Activated naive CD8-positive, alpha-beta T cell treated with anti-CD3 and anti-CD28 coated beads, Interleukin-2, amount 10 ng/mL, durations not matched to agents 7 days and 5 days (primary cell): ENCODE data around the gene ARIH2. TPM values are rescaled to one million over a fixed set of nuclear protein-coding genes. Genes with fewer than 3 reads are reported as not detected.

Experiments
- ATAC-seq: fragments of 150-1000 bp; cut with Tn5 transposase; one replicate; pipeline ENCODE4 v1.10.0; 2021; ENCODE audit warnings: low read depth, moderate library complexity
- POLR2A ChIA-PET: fragments of 350-600 bp; sonication (Branson Sonifier 250); formaldehyde crosslinking; loops from one replicate; lab custom pipeline; 2021; ENCODE audit warnings: antibody characterized with exemption; lab: Charles Lee
- DNase-seq: peaks from one replicate; pipeline ENCODE4 v3.0.0; 2021
- H3K27ac Mint-ChIP-seq: one replicate; pipeline ENCODE4 v1.8.0; 2022; ENCODE audit warnings: mild to moderate bottlenecking, mixed read lengths
- H3K27me3 Mint-ChIP-seq: one replicate; pipeline ENCODE4 v1.8.0; 2022; ENCODE audit warnings: mild to moderate bottlenecking, moderate library complexity, mixed read lengths
- H3K36me3 Mint-ChIP-seq: one replicate; pipeline ENCODE4 v1.8.0; 2021; ENCODE audit warnings: mild to moderate bottlenecking, mixed read lengths
- H3K4me1 Mint-ChIP-seq: one replicate; pipeline ENCODE4 v1.8.0; 2021; ENCODE audit warnings: mixed read lengths
- H3K4me3 Mint-ChIP-seq: one replicate; pipeline ENCODE4 v1.8.0; 2022; ENCODE audit warnings: mild to moderate bottlenecking, moderate library complexity, mixed read lengths
- H3K9me3 Mint-ChIP-seq: one replicate; pipeline ENCODE4 v1.8.0; 2021; ENCODE audit warnings: mixed read lengths
- total RNA-seq, 2 experiments: library from RNA; stranded (reverse); gene quantifications; one replicate each; pipeline ENCODE4 v1.2.3, GENCODE V29; 2021

Gene ARIH2
- total RNA-seq, 2 experiments from 2014 or later = 108 to 118 TPM

DNA sequence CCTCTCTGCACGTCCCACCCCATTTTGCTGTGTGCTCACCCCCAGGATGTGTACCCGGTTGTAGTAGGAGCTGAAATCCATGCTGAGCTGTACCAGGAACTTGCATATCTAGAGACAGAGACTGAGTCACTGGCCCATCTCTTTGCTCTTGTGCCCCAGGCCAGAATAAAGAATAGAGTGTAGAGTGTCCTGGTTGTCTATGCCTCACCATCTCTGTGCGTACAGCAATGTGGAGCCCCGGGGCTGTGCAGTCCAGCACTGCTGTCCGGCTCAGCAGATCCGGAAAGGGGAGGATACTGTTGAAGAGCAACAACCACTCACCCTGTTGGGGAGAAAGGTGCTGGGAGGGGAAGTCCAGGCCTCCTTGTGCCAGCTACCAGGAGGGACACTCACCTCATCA, 97.1 kb downstream of the ARIH2 start:
- POLR2A ChIA-PET = interaction anchor here (2.7 to 10.1 kb wide), 3 partner anchors 9 to 26 kb away, joined by 20 to 244 read pairs (median 129); partner anchors contain the start of genes IMPDH2, P4HTM and WDR6
- Mint-ChIP-seq H3K4me3 (no peak overlapping the region), H3K27me3 (no peaks in the 10 kb centered on the region), H3K4me1 (peaks cover 16% of the 10 kb centered on the region), H3K27ac (no peak overlapping the region), H3K36me3 (peaks cover 5% of the 10 kb centered on the region), H3K9me3 (no peaks in the 10 kb centered on the region)
- ATAC-seq (no peak), DNase-seq (no peak)

DNA sequence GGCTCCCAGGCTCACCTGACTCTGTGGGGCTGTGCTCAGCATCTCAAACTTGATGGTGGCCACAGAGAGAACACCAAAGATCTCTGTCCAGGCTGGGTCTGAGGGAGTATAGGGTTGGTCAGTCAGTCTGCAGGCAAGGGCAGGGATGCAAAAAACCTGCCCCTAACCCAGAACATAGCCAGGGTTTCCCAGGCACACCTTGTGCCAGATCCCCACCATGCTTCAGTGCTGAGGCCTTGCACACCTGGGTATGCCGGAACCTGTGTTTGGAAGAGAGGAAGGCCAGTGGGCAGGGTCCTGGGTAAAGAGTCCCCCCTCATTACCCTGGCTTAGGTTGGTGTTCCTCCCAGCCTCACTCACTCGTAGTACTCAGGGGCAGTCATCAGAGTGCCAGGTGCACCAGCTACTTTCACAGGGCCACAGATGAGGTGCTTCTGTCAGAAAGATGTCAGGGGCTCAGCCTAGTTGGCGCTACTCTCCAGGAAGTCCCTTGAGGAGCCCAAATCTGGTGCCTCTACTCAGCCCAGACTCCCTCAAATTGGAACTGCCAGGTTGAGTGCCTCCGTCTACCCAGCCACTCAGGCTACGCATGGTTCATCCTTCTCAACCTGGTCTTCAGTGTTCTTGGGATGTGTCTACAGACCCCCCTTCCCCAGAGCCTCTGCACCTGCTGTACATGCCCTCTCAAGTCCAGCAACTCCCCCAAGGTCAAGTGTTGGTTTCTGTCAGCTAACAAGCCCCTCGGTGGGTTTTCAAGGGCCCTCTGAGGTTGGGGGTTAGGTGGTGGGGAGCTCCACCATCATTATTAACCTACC, 98.0 kb downstream of the ARIH2 start:
- Mint-ChIP-seq H3K36me3 (peaks cover 5% of the 10 kb centered on the region), H3K4me1 (peaks cover 16% of the 10 kb centered on the region), H3K9me3 (no peaks in the 10 kb centered on the region), H3K27me3 (no peaks in the 10 kb centered on the region), H3K4me3 (no peak overlapping the region), H3K27ac (peak overlapping the region; percentile 67)
- POLR2A ChIA-PET = interaction anchor here (1.2 to 10.1 kb wide), 7 partner anchors 9 to 98 kb away, joined by 3 to 244 read pairs (median 20); partner anchors contain the start of genes ARIH2, IMPDH2, P4HTM and QRICH1
- DNase-seq (no peak), ATAC-seq (no peak)

DNA sequence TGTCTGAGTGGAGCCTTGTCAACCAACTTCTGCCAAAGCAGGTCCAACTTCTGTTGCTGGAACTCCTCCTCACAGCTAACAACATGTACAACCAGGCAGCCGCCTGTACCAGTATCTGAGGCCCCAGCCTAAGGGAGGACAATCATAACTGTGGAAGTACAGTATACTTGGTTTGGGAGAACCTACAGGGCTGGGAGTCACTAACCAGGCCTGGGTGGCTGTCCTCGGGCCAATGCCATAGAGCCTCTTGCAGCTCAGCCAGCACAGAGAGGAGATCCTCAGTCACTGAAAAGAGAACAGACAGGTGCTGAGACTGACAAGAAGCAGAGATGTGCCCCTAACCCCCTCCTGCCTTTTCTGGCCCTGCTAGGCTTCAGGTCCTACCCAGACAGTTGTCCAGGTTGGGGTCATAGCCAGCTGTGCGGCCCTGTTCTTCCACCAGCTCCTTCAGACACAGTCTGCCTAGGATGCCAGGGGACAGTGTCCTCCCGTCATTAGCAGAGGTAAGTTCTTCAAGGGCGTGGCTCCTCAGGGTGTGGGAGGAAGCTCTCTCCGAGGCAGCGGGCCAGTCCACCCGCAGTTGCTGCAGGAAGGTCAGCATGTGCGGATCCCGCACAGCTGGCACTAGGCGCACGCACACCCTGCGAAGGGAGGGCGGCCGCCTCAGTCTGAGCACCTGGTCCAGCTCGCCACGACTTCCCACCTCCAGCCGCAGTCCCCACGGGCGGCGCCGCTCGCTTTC, 98.8 kb downstream of the ARIH2 start:
- POLR2A ChIA-PET = interaction anchor here (1.0 to 10.1 kb wide), 8 partner anchors 8 to 102 kb away, joined by 3 to 244 read pairs (median 14); partner anchors contain the start of genes ARIH2, IMPDH2, P4HTM and QRICH1

DNA sequence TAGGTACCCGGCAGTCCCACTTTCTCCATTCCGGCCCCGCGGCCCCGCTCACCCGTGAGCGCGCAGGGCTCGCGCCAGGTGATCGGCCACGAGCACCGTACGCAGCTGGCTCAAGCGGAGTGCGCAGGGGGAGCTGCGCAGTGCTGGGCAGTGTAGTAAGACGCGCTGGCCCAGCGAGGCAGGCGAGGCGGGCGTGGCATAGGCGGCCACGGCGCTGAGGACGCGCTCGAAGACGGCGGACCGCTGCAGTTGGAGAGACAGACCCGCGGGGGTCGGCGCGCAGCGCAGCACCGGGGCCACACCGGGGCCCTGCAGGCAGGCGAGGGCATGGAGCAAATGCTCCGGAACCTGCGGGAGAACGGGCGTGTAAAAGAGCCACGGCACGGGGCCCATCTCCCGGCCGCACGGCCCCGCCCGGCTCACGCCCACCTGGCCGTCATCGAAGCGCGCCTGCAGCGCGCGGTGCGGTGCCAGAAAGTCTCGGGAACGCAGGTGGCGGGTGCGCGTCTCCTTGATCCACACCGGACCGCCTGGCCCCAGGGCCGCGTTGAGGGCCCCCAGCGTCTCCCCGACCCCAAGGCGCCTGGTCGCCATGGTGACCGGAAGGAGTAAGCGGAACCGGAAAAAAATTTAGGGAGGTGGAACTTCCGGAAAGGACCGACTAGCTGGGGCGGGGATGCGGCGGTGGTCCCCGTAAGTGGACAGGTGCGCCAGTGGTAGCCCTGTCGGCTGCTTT, 99.5 kb downstream of the ARIH2 start, which contains the start of gene DALRD3:
DALRD3 (minus strand) TSS at position 610 of the 736 bp plus-strand sequence; CDS start at position 594, 16 bp downstream.
- DNase-seq (peak; percentile 83), ATAC-seq (peak; percentile 13)
- H3K4me1 Mint-ChIP-seq = peaks cover 19% of the 10 kb centered on the region
- H3K27ac Mint-ChIP-seq = peak within 1 kb of the TSS; percentile 98
- POLR2A ChIA-PET = interaction anchor here (1.0 to 10.1 kb wide), 7 partner anchors 11 to 102 kb away, joined by 3 to 244 read pairs (median 20); partner anchors contain the start of genes ARIH2, IMPDH2, P4HTM and QRICH1
- no peaks in the 10 kb centered on the region for H3K9me3 Mint-ChIP-seq
- H3K4me3 Mint-ChIP-seq = peak within 1 kb of the TSS; percentile 96
- H3K36me3 Mint-ChIP-seq = peaks cover 7% of the 10 kb centered on the region
- H3K27me3 Mint-ChIP-seq = no peaks in the 10 kb centered on the region

More for the DNA sequence above, 98.8 kb downstream of the ARIH2 start:
- DNase-seq = no peak
- H3K4me3 Mint-ChIP-seq = peak overlapping the region; percentile 96
- peaks cover 5% of the 10 kb centered on the region for H3K36me3 Mint-ChIP-seq
- H3K27ac Mint-ChIP-seq = peak overlapping the region; percentile 67
- no peak for ATAC-seq
- H3K4me1 Mint-ChIP-seq = peaks cover 16% of the 10 kb centered on the region
- no peaks in the 10 kb centered on the region for H3K27me3 Mint-ChIP-seq
- H3K9me3 Mint-ChIP-seq = no peaks in the 10 kb centered on the region

DNA sequence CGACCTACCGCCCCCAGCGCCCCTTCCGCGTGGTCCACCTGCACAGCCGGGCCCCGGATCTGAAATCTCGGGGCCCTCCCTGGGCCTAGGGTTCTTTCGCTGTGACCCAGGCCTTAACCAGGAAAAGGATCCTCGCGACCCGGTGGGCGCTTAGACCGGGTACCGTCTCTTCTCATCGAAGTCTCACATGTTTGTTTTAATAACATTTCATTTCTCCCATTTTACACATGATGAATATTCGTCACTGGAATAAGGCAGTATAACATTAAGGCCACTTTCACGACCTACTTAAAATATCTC, 100.0 kb downstream of the ARIH2 start:
- DNase-seq (no peak), ATAC-seq (no peak)
- peaks cover 21% of the 10 kb centered on the region for H3K4me1 Mint-ChIP-seq
- H3K4me3 Mint-ChIP-seq = peak overlapping the region; percentile 96
- H3K36me3 Mint-ChIP-seq = peaks cover 8% of the 10 kb centered on the region
- no peaks in the 10 kb centered on the region for H3K27me3 Mint-ChIP-seq
- no peaks in the 10 kb centered on the region for H3K9me3 Mint-ChIP-seq
- POLR2A ChIA-PET = interaction anchor here (8.8 to 10.1 kb wide), 3 partner anchors 12 to 75 kb away, joined by 101 to 244 read pairs (median 129); partner anchors contain the start of genes P4HTM, QRICH1 and WDR6
- peak overlapping the region; percentile 98 for H3K27ac Mint-ChIP-seq

DNA sequence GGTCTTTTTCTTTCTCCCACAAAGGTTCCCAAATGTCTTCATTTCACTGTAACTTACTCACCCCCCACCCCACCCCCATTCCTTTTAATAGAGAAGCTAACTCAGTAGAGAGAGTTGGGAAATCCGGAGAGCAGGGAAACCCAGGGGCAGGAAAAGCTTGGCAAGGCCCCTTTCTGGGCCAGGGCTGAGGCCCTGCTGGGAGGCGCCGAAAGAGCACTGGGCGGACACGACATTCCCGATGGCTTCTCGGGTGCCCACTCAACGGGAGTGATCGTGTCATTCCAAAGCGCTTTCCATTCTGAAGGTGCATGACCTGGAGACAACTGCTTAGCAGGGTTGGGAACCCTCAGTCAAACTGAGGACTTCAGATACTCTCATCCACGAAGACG, 101.3 kb downstream of the ARIH2 start:
- peak overlapping the region; percentile 96 for H3K4me3 Mint-ChIP-seq
- no peaks in the 10 kb centered on the region for H3K9me3 Mint-ChIP-seq
- H3K27ac Mint-ChIP-seq = peak overlapping the region; percentile 98
- H3K36me3 Mint-ChIP-seq = peaks cover 6% of the 10 kb centered on the region
- POLR2A ChIA-PET = interaction anchor here (0.5 to 10.1 kb wide), 12 partner anchors 8 to 323 kb away, joined by 3 to 244 read pairs (median 12); partner anchors contain the start of genes ARIH2, IMPDH2, IP6K2 and P4HTM
- no peaks in the 10 kb centered on the region for H3K27me3 Mint-ChIP-seq
- ATAC-seq = no peak
- H3K4me1 Mint-ChIP-seq = peaks cover 20% of the 10 kb centered on the region
- no peak for DNase-seq

DNA sequence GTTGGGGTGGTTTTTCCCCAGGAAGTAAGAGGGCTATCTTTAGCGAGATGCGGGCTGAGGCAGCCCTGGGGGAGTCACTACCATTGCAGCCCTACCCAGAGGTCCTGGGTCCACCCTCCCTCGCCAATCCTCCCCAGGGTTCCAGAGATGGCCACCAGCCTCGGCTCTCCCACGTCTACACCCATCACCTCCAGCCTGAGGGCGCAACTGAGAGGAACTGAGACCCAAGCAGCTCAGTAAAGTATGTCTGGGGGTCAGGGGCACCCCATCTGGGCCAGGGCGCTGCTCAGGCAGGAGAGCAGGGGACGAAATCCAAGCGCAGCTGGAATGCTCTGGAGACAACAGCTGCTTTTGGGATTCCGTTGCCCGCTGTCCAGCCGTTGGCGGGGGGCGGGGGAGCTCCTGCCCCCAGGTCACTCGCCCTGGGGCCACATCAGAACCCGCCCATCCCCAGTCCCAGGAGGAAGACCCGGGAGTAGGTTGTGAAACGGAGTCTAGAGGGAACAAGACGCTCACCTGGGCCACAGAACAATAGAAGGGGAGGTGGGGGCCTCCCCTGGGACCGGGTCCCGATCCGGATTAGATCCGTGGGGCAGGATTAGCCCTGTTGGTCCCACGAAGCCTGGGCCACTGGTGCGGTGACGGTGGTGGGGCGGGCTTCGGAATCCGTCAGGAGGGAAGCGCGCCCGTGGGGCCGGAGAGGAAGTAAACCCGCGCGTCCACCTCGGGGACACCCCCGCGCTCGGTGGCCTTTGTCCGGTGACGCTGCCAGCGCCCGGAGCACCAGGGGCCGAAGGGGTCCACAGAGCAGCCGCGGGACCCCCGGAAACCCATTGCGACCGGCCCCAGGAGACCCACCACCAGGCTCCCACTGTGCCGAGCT, 101.9 kb downstream of the ARIH2 start:
- DNase-seq (peak; percentile 62), ATAC-seq (no peak)
- H3K9me3 Mint-ChIP-seq = no peaks in the 10 kb centered on the region
- H3K4me3 Mint-ChIP-seq = peak overlapping the region; percentile 96
- no peaks in the 10 kb centered on the region for H3K27me3 Mint-ChIP-seq
- H3K27ac Mint-ChIP-seq = peak overlapping the region; percentile 98
- H3K36me3 Mint-ChIP-seq = peaks cover 8% of the 10 kb centered on the region
- POLR2A ChIA-PET = interaction anchor here (0.5 to 10.1 kb wide), 16 partner anchors 8 to 553 kb away, joined by 3 to 244 read pairs (median 5); partner anchors contain the start of genes ARIH2, IMPDH2, IP6K2 and P4HTM
- peaks cover 22% of the 10 kb centered on the region for H3K4me1 Mint-ChIP-seq

DNA sequence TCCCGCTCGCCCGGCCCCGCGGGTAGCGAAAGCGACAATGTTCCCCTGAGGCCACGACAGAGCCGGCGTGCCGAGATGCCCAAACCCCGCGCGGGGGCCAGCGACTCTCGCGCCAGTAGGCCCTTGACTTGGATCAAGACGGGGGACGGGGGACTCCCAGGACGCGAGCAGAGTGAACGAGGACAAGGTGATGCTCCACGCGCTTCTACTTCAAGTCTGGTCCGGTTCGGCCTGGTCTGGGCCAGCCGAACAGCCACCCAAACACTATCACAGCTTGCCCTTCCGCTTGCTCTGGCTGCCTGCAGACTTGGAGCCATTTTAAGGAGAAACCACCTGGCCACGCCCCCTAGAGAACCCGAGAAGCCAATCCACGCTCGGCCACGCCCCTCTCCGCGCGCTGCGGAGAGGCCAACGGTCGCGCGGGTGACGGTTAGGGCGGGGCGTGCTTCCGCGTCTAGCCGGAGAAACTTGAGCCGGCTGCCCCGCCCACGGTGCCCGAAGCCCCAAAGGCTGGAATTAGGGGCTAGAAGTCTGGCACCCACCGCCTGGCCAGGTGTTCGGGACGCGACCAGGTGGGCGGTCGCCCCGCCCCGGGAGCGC, 102.7 kb downstream of the ARIH2 start:
- Mint-ChIP-seq H3K4me1 (peaks cover 26% of the 10 kb centered on the region), H3K36me3 (peaks cover 12% of the 10 kb centered on the region), H3K27ac (peak overlapping the region; percentile 98), H3K4me3 (peak overlapping the region; percentile 96), H3K9me3 (no peaks in the 10 kb centered on the region), H3K27me3 (no peaks in the 10 kb centered on the region)
- peak; percentile 67 for ATAC-seq
- POLR2A ChIA-PET = interaction anchor here (0.5 to 10.1 kb wide), 18 partner anchors 7 to 553 kb away, joined by 3 to 244 read pairs (median 6); partner anchors contain the start of genes ARIH2, IMPDH2, P4HTM and QARS1
- peak; percentile 99 for DNase-seq

DNA sequence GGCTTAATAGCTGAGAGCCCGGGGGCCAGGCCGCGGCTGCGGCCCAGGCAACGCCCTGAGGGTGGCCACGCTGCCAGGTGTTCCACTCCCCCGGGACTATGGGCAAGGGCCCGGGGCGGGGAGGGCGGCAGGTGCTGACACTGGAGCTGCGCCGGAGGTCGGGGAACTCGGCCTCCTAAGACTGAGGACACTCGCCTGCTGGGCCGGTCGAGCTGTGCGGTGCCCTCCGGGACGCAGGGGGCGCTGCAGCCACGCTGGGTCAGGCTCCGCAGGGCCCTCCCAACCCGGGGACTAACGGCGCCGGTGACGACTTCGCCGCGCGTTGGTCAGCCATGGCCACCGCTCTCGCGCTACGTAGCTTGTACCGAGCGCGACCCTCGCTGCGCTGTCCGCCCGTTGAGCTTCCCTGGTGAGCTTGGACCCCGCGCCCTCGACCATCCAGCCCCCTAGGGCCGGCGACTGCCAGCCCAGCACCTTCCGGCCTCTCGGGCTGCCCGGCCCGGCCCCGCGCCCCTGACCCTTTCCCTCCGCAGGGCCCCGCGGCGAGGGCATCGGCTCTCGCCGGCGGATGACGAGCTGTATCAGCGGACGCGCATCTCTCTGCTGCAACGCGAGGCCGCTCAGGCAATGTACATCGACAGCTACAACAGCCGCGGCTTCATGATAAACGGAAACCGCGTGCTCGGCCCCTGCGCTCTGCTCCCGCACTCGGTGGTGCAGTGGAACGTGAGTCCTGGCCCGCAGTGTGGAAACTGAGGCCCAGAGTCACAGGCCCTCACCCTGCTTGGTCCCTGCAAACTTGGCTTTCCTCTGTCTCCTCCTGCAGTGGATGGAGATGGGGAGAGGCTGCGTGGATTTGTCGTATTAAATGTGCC, 103.4 kb downstream of the ARIH2 start, which contains the start of gene NDUFAF3:
NDUFAF3 (plus strand) TSS at position 309 of the 875 bp plus-strand sequence; CDS start at position 333, 24 bp downstream.
- peak; percentile 95 for DNase-seq
- POLR2A ChIA-PET = interaction anchor here (0.9 to 10.1 kb wide), 18 partner anchors 7 to 554 kb away, joined by 3 to 244 read pairs (median 6); partner anchors contain the start of genes ARIH2, IMPDH2, P4HTM and QRICH1
- H3K9me3 Mint-ChIP-seq = no peaks in the 10 kb centered on the region
- peak; percentile 71 for ATAC-seq
- H3K36me3 Mint-ChIP-seq = peaks cover 14% of the 10 kb centered on the region
- peak within 1 kb of the TSS; percentile 96 for H3K4me3 Mint-ChIP-seq
- peaks cover 31% of the 10 kb centered on the region for H3K4me1 Mint-ChIP-seq
- H3K27ac Mint-ChIP-seq = peak within 1 kb of the TSS; percentile 98
- no peaks in the 10 kb centered on the region for H3K27me3 Mint-ChIP-seq

DNA sequence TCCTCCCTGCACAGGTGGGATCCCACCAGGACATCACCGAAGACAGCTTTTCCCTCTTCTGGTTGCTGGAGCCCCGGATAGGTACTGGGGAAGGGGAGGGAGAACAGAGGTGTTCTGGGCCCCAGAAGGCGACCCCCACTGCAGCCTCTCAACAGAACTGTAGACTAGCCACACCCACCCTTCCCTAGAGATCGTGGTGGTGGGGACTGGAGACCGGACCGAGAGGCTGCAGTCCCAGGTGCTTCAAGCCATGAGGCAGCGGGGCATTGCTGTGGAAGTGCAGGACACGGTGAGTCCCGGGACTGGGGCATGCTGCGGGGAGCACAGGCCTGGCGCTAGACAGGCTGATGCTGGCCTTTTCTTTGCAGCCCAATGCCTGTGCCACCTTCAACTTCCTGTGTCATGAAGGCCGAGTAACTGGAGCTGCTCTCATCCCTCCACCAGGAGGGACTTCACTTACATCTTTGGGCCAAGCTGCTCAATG, 104.1 kb downstream of the ARIH2 start:
- ATAC-seq (no peak), DNase-seq (no peak)
- Mint-ChIP-seq H3K27ac (peak overlapping the region; percentile 98), H3K9me3 (no peaks in the 10 kb centered on the region), H3K4me1 (peaks cover 31% of the 10 kb centered on the region), H3K4me3 (peak overlapping the region; percentile 89), H3K27me3 (no peaks in the 10 kb centered on the region), H3K36me3 (peaks cover 17% of the 10 kb centered on the region)
- POLR2A ChIA-PET = interaction anchor here (1.0 to 10.1 kb wide), 12 partner anchors 8 to 318 kb away, joined by 3 to 244 read pairs (median 14); partner anchors contain the start of genes ARIH2, P4HTM, QRICH1 and USP19
